Heart left ventricle (tissue), 16 donors: ENCODE data around the gene PRKCH. TPM values are rescaled to one million over a fixed set of nuclear protein-coding genes. Genes with fewer than 3 reads are reported as not detected.

Experiments
- ATAC-seq, 4 donors: fragments of 200-7000 bp; cut with Tn5 transposase; one replicate each; pipeline ENCODE4 v1.9.1; 2020 to 2022; ENCODE audit warnings: moderate library complexity in 4 of 4, mild to moderate bottlenecking in 3 of 4, moderate number of reproducible peaks in 1 of 4
- DNase-seq, 5 donors: peaks; one replicate each; pipeline ENCODE4 v3.0.0-alpha.2; 2020
- H3K27ac ChIP-seq, 12 donors: fragments of 200-600 bp; sonication (generic) in 4 of 12; one replicate each; pipeline versions ENCODE4 v1.5.0 to v1.8.0; 2016 to 2022; ENCODE audit warnings: mild to moderate bottlenecking in 2 of 12
- H3K27me3 ChIP-seq, 9 donors: fragments of 200-600 bp; sonication (generic) in 2 of 9; one replicate each; pipeline versions ENCODE4 v1.5.1 to v1.8.0; 2016 to 2022; ENCODE audit warnings: mild to moderate bottlenecking in 3 of 9
- H3K36me3 ChIP-seq, 9 donors: fragments of 200-600 bp; sonication (generic) in 2 of 9; one replicate each; pipeline versions ENCODE4 v1.5.0 to v1.8.0; 2018 to 2022; ENCODE audit warnings: mild to moderate bottlenecking in 2 of 9
- H3K4me1 ChIP-seq, 12 donors: fragments of 200-600 bp; sonication (generic) in 4 of 12; one replicate each; pipeline versions ENCODE4 v1.5.0 to v1.8.0; 2016 to 2022; ENCODE audit warnings: mild to moderate bottlenecking in 3 of 12
- H3K4me3 ChIP-seq, 12 donors: fragments of 200-600 bp; sonication (generic) in 4 of 12; one replicate each; pipeline versions ENCODE4 v1.5.0 to v1.8.0; 2017 to 2022; ENCODE audit warnings: mild to moderate bottlenecking in 9 of 12, moderate library complexity in 4 of 12
- H3K9me3 ChIP-seq, 12 donors: fragments of 200-600 bp; sonication (generic) in 4 of 12; one replicate each; pipeline versions ENCODE4 v1.5.0 to v1.8.0; 2016 to 2022; ENCODE audit warnings: mild to moderate bottlenecking in 1 of 12
- POLR2A ChIP-seq, 2 donors: fragments of 450-650 bp; IDR thresholded peaks; one replicate each; pipeline ENCODE4 v1.6.1; 2017; ENCODE audit warnings: antibody characterized with exemption in 2 of 2, mild to moderate bottlenecking in 2 of 2, moderate library complexity in 2 of 2
- WGBS, 4 donors: extraction: QIAGEN DNeasy Blood & Tissue Kit in 2 of 4; methylation state at CpG; one replicate each; pipeline versions ENCODE4 v1.1.5 to v1.1.7; 2013 to 2018; 5-methylcytosine and 5-hydroxymethylcytosine counted together
- intact Hi-C, 10 donors: fragments of 100-400 bp; cut with DNase I; formaldehyde crosslinking; loops; one replicate each; pipeline versions ENCODE4 v1.11.1 to v1.14.2; 2022
- polyA plus RNA-seq, 2 donors: library from polyadenylated mRNA; stranded (reverse); fragments of 200-250 nt; gene quantifications; one replicate each; pipeline ENCODE4 v1.2.3, GENCODE V29; 2013
- total RNA-seq, 9 donors: library from RNA; depleted of rRNA in 2 of 9; stranded (reverse); fragments of >200 nt in 2 of 9; fragmentation: NEBNext Ultra II Directional in 3 of 9; extraction: Animal tissue kit (Norgen Biotek cat#: 25700) in 3 of 9; gene quantifications; one replicate each; pipeline versions ENCODE4 v1.1.0 to v1.2.4, GENCODE V29; 2016 to 2023
- TF ChIP-seq, protein P1 (sequence below), 12 donors: fragments of 200-600 bp; sonication (generic) in 4 of 12; IDR thresholded peaks; one replicate each; pipeline versions ENCODE4 v1.5.0 to v1.8.0; 2018 to 2022; ENCODE audit warnings: antibody characterized with exemption in 12 of 12, mild to moderate bottlenecking in 5 of 12
- donor health status: ischemic (EF 13 %, LVEDD 7.1; RV severe dilation, severe dysfunction).
- donor health status: healthy with polysubstance abuse.
- donor health status: DM: no; HTN: yes; CAD: no.
- donor health status: DM: no; HTN: no; CAD: no.
- donor health status: ischemic (EF 25% LVEDD 6.9; RV normal size, moderate dysfunction).
- donor health status: ischemic (EF 25% LVEDD 5.7; RV mildly dilated, moderate dysfunction).
- donor health status: healthy.
- donor health status: DM: yes; HTN: yes; CAD: no.
- donor health status: ischemic (EF 35%, LVEDD 5.7; RV mildly dilated, moderate dysfunction).
- donor health status: nonischemic (EF 11% LVEDD 7.7; RV severe dilation, severe dysfunction).
- donor health status: DM: yes; HTN: yes; CAD: no.
- donor health status: PGD.
- donor health status: ischemic (EF 29% LVEDD 5.4; RV normal size, mild dysfunction).
- donor health status: nonischemic (EF 23%, LVEDD 6.1; RV moderate dilation, normal function).

Gene PRKCH
- total and polyA plus RNA-seq, 11 donors = 6.1 to 49.2 (median 21.7) TPM

GRCh38 chr14:61420326-61420725 lies 98.9 kb downstream of the PRKCH start:
- Histone ChIP-seq H3K36me3 (no peaks in the 10 kb centered on the region), H3K4me1 (peaks cover 0 to 63% (median 46%) of the 10 kb centered on the region in 12 donors), H3K27ac (peak overlapping the region in 4 of 12 donors; percentile 5 to 38 (median 26)), H3K27me3 (no peaks in the 10 kb centered on the region), H3K4me3 (no peak overlapping the region), H3K9me3 (no peaks in the 10 kb centered on the region)
- no peak for TF ChIP-seq POLR2A (IDR thresholded peaks at IDR 0.05)
- TF ChIP-seq, protein P1, sequence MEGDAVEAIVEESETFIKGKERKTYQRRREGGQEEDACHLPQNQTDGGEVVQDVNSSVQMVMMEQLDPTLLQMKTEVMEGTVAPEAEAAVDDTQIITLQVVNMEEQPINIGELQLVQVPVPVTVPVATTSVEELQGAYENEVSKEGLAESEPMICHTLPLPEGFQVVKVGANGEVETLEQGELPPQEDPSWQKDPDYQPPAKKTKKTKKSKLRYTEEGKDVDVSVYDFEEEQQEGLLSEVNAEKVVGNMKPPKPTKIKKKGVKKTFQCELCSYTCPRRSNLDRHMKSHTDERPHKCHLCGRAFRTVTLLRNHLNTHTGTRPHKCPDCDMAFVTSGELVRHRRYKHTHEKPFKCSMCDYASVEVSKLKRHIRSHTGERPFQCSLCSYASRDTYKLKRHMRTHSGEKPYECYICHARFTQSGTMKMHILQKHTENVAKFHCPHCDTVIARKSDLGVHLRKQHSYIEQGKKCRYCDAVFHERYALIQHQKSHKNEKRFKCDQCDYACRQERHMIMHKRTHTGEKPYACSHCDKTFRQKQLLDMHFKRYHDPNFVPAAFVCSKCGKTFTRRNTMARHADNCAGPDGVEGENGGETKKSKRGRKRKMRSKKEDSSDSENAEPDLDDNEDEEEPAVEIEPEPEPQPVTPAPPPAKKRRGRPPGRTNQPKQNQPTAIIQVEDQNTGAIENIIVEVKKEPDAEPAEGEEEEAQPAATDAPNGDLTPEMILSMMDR (IDR thresholded peaks at IDR 0.05) = no peak
- DNase-seq = no peak
- intact Hi-C loops = loop anchor here in 1 of 10 donors (10.0 kb wide), 1 partner anchor 96 kb away; the partner anchor contains the start of gene PRKCH
- ATAC-seq = no peak
- 60 to 73% (median 71%) methylated on average over 4 of the region's 4 CpGs for WGBS, 4 donors

DNA sequence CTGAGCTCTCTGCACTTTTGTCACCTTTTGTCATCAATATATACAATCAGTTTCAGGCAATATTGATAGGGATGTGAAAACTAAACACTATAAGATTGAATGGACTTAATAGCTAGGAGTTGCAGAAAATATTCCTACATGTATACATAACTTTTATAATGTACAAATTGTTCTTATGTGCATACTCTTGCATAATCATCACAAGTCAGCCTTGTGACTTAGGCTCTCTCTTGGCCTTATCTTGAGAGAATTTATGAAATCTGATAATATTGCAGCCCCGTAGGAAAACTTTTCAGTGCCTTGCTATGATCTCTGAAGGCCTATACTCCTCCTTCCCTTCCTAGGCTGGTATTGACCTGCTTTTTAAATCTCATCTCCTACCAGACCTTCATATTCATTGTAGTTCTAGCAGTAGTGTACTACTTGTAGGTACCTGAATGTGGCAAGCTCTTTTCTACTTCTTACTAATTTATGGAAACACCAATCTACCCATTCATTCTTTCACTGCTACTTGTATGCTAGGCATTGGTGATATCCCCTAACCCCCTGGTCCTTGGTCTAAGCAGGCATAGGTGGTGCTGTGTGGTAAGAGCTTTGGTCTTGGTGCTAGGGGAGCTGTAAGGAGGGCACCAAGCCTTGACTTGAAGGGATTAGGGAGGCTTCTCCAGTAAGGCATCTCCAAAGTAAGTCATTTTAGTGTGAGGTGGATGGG lies 100.0 kb downstream of the PRKCH start:
- no peak overlapping the region for H3K27ac ChIP-seq

DNA sequence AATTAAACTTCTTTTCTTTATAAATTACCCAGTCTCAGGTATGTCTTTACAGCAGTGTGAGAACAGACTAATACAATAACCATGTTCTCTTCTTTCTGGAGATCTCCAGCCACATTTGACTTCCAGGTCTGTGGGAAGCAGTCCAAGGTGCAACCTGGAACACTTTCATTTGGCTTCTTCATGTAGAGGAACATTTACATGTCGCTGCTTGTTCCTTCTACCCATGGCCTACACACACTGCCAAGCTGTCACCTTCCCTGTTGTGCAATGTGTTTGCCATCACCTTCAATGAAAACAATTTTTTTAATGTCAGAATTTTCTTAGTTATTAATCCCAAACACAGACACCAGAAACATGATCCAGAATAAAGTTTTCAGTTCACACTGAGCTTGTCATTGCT lies 104.7 kb downstream of the PRKCH start:
- H3K4me3 ChIP-seq = no peak overlapping the region
- ATAC-seq = no peak
- no peak for DNase-seq
- no peaks in the 10 kb centered on the region for H3K36me3 ChIP-seq
- no peaks in the 10 kb centered on the region for H3K27me3 ChIP-seq
- H3K4me1 ChIP-seq = peaks cover 0 to 30% (median 16%) of the 10 kb centered on the region in 12 donors
- TF ChIP-seq POLR2A (IDR thresholded peaks at IDR 0.05) = no peak
- TF ChIP-seq, protein P1 (IDR thresholded peaks at IDR 0.05) = no peak
- H3K27ac ChIP-seq = no peak overlapping the region
- H3K9me3 ChIP-seq = no peaks in the 10 kb centered on the region
- 38 to 71% (median 58%) methylated on average over 1 of the region's 1 CpG for WGBS, 4 donors
- intact Hi-C loops = loop anchor here in 1 of 10 donors (10.0 kb wide), 1 partner anchor 101 kb away; the partner anchor contains the start of gene PRKCH

More for the DNA sequence above, 100.0 kb downstream of the PRKCH start:
- no peak for TF ChIP-seq POLR2A (IDR thresholded peaks at IDR 0.05)
- TF ChIP-seq, protein P1 (IDR thresholded peaks at IDR 0.05) = no peak
- no peaks in the 10 kb centered on the region for H3K27me3 ChIP-seq
- peaks cover 0 to 55% (median 40%) of the 10 kb centered on the region in 12 donors for H3K4me1 ChIP-seq
- no peak overlapping the region for H3K4me3 ChIP-seq
- intact Hi-C loops = loop anchor here in 1 of 10 donors (10.0 kb wide), 1 partner anchor 97 kb away; the partner anchor contains the start of gene PRKCH
- 82 to 91% (median 84%) methylated on average over 1 of the region's 1 CpG for WGBS, 4 donors
- H3K9me3 ChIP-seq = no peaks in the 10 kb centered on the region
- ATAC-seq (no peak), DNase-seq (no peak)
- no peaks in the 10 kb centered on the region for H3K36me3 ChIP-seq

DNA sequence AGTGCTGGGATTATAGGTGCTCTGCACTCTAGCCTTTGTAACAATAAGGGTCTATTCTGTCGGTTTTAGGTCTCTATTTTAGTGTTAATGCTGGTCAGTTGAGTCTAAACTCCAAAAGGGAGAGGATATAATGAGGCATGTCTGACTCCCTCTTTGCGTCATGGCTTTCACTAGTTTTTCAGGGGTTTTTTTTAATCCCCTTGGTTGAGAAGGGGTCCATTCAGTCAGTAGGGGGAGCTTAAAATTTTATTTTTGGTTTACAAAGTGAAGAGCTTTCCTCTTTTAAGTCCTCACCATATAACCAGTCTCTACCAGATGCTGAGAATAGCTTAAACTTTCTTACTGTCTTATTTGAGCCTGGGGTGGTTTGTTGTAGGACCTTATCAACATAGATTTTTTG lies 106.9 kb downstream of the PRKCH start:
- 73 to 79% (median 76%) methylated on average over 2 of the region's 2 CpGs for WGBS, 4 donors
- intact Hi-C loops = loop anchor here in 1 of 10 donors (10.0 kb wide), 1 partner anchor 103 kb away; the partner anchor contains the start of gene PRKCH
- no peaks in the 10 kb centered on the region for H3K27me3 ChIP-seq
- ATAC-seq = no peak
- H3K9me3 ChIP-seq = peaks cover 0 to 5% (median 0%) of the 10 kb centered on the region in 12 donors
- TF ChIP-seq POLR2A (IDR thresholded peaks at IDR 0.05) = no peak
- TF ChIP-seq, protein P1 (IDR thresholded peaks at IDR 0.05) = no peak
- H3K36me3 ChIP-seq = no peaks in the 10 kb centered on the region
- H3K4me3 ChIP-seq = no peak overlapping the region
- DNase-seq = no peak
- no peak overlapping the region for H3K27ac ChIP-seq
- peaks cover 0 to 34% (median 20%) of the 10 kb centered on the region in 12 donors for H3K4me1 ChIP-seq
